GM12801 (cell line): ENCODE data around the gene MFN1.

ENCODE experiments used
- TF ChIP-seq, protein P1 (sequence below): IDR thresholded peaks from one replicate; pipeline ENCODE4 v1.5.1; 2011; ENCODE audit warnings: control low read depth; ENCODE audit not compliant: insufficient read length; ENCODE audit errors: extremely low read depth

Gene MFN1

DNA sequence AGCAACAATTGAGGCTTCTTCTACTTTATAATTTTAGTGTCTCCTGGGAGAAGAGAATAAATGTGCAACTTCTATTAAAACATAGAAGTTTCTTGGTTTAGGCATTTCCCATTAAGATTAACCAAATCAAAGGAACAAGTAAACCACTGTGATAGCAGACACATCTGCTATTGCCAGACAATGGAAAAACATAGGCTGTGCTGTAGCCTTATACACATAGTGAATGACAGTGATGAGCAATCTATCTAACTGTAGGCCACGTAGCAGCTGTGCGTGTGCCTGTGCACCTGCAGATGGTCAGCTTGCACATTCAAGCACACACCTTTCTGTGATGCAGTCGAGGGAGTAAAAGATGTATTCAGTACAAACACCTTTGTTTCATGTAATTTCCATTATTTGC, 71.1 kb downstream of the MFN1 start:
- TF ChIP-seq, protein P1, sequence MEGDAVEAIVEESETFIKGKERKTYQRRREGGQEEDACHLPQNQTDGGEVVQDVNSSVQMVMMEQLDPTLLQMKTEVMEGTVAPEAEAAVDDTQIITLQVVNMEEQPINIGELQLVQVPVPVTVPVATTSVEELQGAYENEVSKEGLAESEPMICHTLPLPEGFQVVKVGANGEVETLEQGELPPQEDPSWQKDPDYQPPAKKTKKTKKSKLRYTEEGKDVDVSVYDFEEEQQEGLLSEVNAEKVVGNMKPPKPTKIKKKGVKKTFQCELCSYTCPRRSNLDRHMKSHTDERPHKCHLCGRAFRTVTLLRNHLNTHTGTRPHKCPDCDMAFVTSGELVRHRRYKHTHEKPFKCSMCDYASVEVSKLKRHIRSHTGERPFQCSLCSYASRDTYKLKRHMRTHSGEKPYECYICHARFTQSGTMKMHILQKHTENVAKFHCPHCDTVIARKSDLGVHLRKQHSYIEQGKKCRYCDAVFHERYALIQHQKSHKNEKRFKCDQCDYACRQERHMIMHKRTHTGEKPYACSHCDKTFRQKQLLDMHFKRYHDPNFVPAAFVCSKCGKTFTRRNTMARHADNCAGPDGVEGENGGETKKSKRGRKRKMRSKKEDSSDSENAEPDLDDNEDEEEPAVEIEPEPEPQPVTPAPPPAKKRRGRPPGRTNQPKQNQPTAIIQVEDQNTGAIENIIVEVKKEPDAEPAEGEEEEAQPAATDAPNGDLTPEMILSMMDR = no peak

DNA sequence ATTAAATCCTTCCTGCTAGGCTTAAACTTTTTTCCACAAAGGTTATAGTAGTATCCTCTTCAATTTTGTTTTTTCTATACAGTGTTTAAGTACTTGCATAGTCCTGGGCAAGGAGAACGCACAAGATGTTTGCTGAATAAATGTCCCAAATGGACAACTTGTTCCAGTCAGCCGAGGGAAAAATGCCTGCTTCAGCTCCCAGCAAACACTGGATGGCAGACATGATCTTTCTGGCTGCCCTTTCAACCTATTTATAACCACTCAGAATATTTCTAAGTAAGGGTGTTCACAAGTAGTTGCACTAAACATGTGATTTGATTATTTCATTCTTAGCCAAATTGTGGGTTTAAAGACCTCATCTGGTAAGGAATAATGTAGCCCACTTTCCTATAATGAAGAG, 74.0 kb downstream of the MFN1 start:
- TF ChIP-seq, protein P1 = no peak

DNA sequence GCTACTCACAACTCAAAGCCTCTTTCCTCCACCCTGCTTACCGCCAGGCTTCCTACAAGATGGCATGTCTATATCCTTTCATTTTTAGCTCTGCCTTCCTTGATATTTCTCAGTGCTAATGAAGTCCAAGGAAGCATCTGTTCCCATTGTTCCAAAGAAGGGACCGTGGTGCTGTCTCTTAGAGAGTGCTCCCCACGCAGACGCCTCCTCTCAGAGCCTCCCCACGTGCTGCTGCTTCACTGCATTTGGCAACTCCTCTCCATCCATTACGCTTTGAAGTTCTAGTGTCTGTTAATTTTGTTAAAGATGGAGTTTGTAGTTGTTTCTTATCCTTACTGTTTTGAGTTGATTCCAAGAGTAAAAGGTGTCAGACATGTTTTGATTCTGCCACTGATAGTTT, 77.6 kb downstream of the MFN1 start:
- TF ChIP-seq, protein P1 = no peak

DNA sequence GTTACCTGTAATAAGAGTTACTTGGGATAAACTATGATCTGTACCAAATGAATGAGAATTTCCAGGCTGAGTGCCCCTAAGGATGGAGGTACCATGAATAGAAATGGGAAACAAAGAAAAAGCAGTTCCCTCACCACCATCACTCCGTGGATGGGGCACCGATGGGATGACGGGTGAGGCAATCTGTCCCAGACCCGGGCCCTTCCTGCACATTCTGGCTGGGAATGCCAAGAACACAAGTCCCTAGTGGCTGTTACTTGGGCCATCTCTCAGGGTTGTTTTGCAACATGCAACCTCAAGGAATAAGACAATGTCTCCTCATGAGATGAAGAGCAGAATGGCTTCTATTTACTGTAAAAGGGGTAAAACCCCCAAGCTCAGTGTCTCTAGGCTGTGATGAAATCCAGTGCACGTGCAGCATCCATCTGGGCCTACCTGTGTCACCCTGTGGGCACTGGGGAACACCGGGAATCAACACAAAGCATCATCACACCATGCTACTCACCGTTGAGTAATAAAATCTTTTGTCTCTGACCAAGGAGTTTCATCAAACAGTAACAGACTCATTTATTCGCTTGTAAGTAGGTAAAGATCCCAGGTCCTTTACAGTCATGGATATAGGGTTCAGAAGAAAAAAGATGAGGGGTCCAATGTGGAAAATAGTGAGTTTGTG, 81.5 kb downstream of the MFN1 start:
- TF ChIP-seq, protein P1 = no peak

DNA sequence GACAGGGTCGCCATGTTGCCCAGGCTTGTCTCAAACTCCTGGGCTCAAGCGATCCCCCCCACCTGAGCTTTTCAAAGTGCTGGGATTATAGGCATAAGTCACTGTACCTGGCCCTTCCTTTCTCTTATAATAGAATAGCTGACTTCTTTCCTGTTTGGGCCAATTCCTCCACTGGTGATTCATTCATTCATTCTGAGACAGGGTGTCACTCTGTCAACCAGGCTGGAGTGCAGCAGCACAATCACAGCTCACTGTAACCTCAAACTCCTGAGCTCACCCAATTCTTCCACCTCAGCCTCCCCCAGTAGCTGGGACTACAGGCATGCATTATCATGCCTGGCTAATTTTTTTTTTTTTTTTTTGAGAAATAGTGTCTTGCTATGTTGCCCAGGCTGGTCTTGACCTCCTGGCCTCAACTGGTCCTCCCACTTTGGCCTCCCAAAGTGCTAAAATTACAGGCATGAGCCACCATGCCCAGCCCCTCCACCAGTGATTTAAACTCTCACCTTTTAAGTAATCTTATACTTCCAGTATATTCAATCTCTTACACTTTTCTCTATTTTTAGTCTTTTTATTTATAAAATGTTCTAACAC, 82.9 kb downstream of the MFN1 start:
- TF ChIP-seq, protein P1 = no peak

DNA sequence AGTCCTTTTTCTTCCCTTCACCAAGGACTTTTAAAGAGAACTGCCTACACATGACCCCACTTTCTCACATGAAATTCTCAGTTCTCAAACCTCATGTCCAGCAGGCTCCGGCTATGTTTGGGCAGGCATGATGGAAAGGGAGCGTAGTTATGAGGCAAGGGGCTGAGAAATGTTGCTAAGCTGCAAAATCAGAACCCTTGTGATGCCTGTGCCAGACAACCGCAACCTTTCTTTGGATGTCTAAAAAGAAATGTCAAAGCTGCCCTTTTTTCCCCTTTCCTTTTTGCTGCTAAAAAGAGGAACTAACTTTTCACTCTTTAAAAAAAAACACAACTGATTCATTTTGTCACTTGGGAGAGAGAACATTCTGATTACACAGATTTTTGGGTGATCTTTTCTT, 84.5 kb downstream of the MFN1 start:
- TF ChIP-seq, protein P1 = no peak

DNA sequence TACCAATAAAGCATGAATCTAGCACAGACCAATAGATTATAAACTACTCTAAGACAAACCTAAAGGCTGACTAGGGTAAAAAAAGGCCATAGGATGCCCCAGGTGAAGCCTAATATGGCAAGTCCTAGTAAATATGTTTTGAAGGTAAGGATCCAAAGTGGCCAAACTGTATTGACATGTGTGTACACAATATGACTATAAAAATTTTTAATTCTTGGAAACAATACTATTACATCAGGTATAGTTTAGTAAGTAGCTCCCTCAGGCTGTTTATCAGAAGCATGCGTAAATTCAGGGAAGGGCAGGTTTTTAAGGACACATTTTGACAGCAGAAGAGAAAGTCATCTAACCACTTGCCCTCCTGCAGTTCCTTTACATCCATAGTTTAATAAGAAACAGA, 84.9 kb downstream of the MFN1 start:
- TF ChIP-seq, protein P1 = no peak
